Brain microvascular endothelial cell (primary cell): ENCODE measurements around the gene NDUFB10.

Experiments used
- DNase-seq: peaks from one replicate; pipeline ENCODE4 v3.0.0-alpha.2; 2020
- H3K27ac ChIP-seq: fragments of 250-450 bp; sonication (Bioruptor Pico); 2 replicates; pipeline ENCODE4 v1.5.1; 2020; ENCODE audit warnings: mild to moderate bottlenecking, moderate library complexity
- H3K27me3 ChIP-seq: fragments of 250-450 bp; sonication (Bioruptor Pico); replicated peaks from 2 replicates; pipeline ENCODE4 v1.5.1; 2020; ENCODE audit warnings: mild to moderate bottlenecking
- H3K36me3 ChIP-seq: fragments of 250-450 bp; sonication (Bioruptor Pico); replicated peaks from 2 replicates; pipeline ENCODE4 v1.5.1; 2020; ENCODE audit warnings: mild to moderate bottlenecking
- H3K4me3 ChIP-seq: 2 replicates; pipeline ENCODE4 v1.5.1; 2011; ENCODE audit warnings: low read depth, mild to moderate bottlenecking, control low read depth, low read length, moderate library complexity
- in situ Hi-C: cut with HindIII; loops from 2 replicates; pipeline ENCODE4 v1.10.0; 2017; ENCODE audit warnings: low sequenced_read_pairs, low pct_ligation_motif_present
- TF ChIP-seq, protein P1 (sequence below): IDR thresholded peaks from 2 replicates; pipeline ENCODE4 v1.5.1; 2011; ENCODE audit warnings: low read depth, mild to moderate bottlenecking, moderate library complexity, low read length, control low read depth, inconsistent platforms; ENCODE audit errors: missing control alignments

Gene NDUFB10

DNA sequence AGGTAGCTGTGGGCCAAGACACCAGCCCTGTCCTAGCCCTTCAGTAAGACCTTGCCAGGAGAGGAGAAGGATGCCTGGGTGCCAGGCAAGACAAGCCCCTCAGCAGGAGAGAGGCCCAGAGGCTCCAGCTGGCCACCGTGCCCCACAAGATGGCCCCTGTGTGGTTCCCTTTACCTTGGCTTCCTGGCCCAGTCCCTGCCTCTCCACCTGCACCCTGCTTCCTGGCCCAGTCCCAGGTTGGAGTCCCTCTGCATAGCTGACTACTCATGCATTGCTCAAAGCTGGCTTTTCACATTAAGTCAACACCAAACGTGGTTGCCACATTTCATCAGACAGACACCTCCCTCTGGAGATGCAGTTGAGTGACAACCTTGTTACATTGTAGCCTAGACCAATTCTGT lies 34.4 kb downstream of the NDUFB10 start:
- no peak overlapping the region for H3K4me3 ChIP-seq
- H3K27ac ChIP-seq: no peak overlapping the region
- in situ Hi-C loops: no loop called here
- TF ChIP-seq, protein P1, sequence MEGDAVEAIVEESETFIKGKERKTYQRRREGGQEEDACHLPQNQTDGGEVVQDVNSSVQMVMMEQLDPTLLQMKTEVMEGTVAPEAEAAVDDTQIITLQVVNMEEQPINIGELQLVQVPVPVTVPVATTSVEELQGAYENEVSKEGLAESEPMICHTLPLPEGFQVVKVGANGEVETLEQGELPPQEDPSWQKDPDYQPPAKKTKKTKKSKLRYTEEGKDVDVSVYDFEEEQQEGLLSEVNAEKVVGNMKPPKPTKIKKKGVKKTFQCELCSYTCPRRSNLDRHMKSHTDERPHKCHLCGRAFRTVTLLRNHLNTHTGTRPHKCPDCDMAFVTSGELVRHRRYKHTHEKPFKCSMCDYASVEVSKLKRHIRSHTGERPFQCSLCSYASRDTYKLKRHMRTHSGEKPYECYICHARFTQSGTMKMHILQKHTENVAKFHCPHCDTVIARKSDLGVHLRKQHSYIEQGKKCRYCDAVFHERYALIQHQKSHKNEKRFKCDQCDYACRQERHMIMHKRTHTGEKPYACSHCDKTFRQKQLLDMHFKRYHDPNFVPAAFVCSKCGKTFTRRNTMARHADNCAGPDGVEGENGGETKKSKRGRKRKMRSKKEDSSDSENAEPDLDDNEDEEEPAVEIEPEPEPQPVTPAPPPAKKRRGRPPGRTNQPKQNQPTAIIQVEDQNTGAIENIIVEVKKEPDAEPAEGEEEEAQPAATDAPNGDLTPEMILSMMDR: no peak
- peaks cover 20% of the 10 kb centered on the region for H3K27me3 ChIP-seq
- no peak for DNase-seq
- peaks cover 22% of the 10 kb centered on the region for H3K36me3 ChIP-seq

DNA sequence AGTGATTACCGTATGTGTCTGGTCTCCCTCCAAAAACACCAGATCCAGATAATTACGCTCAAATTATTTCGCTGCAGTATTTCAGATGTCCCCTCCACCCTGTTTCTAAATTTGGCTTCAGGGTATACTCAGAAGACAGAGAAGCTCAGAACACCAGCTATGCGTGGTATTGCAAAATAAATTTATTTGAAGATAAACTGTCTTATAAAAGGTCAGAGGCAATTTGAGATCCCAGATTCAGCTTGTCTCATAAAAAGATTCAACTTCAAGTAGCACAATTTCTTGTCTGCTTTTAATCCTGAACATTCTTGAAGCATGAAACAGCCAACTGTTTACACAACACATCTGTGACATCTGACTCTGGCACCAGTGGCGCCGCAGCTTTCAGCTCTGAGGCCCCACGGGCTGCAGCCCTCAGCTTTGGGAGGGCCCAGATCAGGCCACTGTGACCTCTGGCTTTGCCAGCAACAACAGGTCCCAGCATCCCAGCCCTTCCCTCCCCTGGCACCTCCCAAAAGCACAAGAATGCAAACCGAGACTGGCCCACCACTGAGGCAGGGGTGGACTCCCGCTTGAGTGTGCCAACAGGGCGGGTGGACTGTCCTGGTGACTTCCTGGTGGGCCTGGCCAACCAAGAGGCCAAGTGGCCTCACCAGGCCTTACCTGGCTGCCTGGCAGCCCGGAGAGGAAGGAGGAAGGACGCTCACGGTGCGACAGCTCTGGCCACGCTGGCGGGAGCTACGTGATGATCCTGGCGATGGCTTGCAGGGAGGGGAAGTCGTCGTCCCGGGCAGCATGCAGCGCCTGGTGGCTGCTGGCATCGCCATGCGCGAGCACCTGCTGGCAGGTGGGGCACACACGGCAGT lies 38.4 kb downstream of the NDUFB10 start:
- peaks cover 60% of the 10 kb centered on the region for H3K36me3 ChIP-seq
- in situ Hi-C loops: no loop called here
- H3K27me3 ChIP-seq: no peaks in the 10 kb centered on the region
- TF ChIP-seq, protein P1: no peak
- no peak overlapping the region for H3K27ac ChIP-seq
- no peak for DNase-seq
- H3K4me3 ChIP-seq: no peak overlapping the region

DNA sequence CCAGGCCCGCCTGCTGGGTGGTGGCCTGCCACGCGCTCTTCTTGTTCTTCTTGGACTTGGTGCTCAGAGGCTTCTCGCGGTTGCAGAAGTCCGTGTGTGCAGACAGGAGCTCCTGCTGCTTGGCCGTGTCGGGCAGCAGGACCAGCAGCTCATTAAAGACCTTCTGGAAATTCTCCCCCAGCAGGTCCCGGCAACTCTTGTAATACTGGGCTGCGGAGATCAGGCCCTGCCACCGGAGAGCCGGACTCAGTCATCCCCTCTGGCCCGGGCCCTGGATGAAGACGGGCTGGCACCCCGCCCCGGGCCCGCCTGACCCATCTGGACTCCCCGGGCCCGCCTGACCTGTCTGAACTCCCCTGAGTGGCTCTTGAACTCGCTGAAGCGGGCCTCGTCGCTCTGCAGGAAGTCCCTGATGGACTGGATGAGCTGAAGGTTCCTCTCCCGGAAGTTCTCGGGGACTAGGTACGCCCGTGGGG lies 39.1 kb downstream of the NDUFB10 start:
- TF ChIP-seq, protein P1: no peak
- Histone ChIP-seq H3K36me3 (peaks cover 67% of the 10 kb centered on the region), H3K27ac (no peak overlapping the region), H3K27me3 (no peaks in the 10 kb centered on the region), H3K4me3 (no peak overlapping the region)
- in situ Hi-C loops: no loop called here
- DNase-seq: no peak

DNA sequence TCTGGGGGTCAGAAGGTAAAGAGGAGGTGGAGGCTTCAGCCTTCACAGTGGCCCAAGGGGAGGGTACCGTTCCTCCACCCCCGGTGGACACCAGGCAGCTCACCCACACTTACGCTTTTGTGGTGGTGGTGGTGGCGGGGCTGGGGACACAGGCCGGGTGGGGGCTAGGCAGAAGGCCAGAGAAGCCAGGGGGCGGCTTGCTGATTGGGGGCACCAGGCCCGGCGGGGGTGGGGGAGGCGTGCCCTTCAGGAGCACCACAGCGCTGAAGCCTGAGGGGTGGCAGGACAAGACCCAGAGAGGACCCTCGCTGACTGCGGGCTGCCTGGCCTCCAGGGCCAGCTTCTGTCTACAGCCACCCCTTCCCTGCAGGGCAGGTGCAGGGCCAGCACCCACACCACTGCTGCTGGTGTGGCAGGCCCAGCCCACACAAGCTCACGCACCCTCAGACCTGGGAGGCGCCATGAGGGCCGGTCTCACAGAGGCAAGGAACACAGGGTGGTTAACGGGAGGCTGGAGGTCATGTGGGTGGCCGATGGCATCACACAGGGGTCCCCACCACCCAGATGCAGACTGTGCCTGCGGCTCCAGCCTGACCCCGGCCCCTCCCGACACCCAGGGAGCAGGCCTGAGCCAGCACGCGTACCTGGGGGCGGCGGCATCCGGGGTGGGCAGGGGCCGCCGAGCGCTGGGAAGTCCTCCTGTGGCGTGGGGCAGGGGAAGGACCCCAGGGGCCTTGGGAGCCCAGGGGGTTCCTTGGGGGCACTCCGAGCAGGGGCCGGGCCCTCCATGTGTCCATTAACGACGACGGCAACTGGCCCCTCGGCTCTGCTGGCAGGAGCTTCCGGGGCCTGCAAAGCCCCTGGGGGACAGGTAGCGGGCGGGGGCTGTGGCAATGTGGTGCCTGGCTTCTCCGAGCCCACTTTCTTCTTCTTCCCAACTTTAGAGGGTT lies 39.8 kb downstream of the NDUFB10 start:
- H3K36me3 ChIP-seq: peaks cover 69% of the 10 kb centered on the region

DNA sequence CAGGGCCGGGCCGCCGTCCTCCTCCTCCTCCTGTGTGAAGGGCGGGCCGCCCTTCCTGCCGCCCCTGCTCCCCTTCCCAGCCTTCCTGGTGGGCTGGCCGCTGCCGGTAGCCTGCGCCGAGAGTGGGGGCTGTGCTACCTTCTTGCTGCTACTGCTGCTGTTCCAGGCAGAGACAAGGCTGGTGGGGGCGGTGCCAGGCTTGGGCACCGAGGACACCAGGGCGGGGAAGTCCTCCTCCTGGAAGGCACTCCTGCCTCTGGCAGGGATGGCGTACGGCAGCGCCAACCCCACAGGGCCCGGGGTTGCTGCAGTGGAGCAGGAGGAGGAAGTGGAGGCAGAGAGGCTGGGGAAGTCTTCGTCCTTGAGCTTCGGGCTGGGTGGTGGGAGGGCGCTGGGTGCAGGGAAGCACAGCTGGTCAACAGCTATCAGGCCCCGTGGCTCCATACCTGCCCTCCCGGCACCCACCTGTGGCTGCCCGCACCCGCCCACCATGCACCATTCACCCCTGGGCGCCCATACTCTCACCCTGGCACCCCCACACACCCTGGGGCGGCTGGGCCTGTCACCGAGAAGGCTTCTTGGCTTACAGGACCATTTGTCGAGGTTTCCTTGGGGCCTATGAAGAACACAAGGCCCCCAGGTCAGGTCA lies 40.7 kb downstream of the NDUFB10 start:
- H3K36me3 ChIP-seq: peaks cover 69% of the 10 kb centered on the region
- no peaks in the 10 kb centered on the region for H3K27me3 ChIP-seq
- in situ Hi-C loops: no loop called here
- no peak for DNase-seq
- no peak overlapping the region for H3K27ac ChIP-seq
- no peak overlapping the region for H3K4me3 ChIP-seq
- TF ChIP-seq, protein P1: no peak

More for the DNA sequence above, 39.8 kb downstream of the NDUFB10 start:
- Histone ChIP-seq H3K27ac (no peak overlapping the region), H3K4me3 (no peak overlapping the region), H3K27me3 (no peaks in the 10 kb centered on the region)
- in situ Hi-C loops: no loop called here
- TF ChIP-seq, protein P1: no peak
- no peak for DNase-seq
